ENCODE data around the gene SREBF2. TPM values are rescaled to one million over a fixed set of nuclear protein-coding genes. Genes with fewer than 3 reads are reported as not detected.

SREBF2 gene
- total and polyA plus RNA-seq, 9 of the 15 experiments (the other 6 are each of a cell fraction or from before 2014, with no cell fraction given): 1.1 to 84.2 (median 26.9) TPM

DNA sequence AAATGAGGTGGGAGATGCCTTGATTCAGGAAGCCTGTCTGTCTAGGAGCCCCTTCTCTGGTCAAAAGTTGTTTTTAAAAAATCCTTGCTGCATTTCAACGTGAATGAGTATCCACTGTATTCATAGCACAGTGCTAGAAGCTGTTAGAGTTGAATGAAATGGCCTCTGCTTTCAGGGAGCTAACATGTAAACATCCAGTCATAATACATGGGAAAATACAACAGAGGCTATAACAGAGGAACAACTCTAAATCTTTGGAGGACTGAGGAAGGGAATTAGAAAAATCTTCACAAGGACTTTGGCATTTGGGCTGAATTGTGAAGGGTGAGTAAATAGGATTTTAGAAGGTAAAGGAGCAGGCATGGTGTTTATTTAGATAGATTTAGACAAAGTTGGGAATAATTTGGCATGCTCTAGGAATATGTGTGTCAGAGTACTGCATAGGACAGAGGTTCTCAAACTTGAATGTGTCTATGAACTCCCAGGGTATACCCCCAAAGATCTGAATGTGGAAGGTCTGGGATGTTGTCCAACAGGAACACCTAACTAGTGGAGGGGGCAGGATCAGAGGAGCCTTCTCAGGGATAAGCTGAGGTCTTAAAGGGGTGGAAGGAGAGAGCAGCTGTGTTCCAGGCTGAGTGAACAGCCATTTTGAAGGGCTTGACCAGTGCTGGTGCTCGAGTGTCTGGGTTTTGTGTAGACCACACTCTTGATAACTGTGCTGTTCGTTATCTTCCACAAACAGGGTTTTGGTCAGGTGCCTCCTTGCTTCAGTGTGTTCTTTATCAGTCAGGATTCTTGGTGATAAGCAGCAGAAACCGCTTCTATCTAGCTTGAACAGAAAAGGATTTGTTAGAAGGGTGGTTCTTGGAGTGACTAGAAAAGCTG lies 12.7 kb downstream of the SREBF2 start (continued):
- no peak for TF ChIP-seq SAFB (IDR thresholded peaks at IDR 0.05; ENCODE audit: borderline replicate concordance, low read depth, low read length)
- TF ChIP-seq KLF16 (IDR thresholded peaks at IDR 0.05): peak; percentile 98
- TF ChIP-seq PURB (CRISPR knock-in tag; IDR thresholded peaks at IDR 0.05; ENCODE audit: low read depth): no peak
- TF ChIP-seq, protein P1, sequence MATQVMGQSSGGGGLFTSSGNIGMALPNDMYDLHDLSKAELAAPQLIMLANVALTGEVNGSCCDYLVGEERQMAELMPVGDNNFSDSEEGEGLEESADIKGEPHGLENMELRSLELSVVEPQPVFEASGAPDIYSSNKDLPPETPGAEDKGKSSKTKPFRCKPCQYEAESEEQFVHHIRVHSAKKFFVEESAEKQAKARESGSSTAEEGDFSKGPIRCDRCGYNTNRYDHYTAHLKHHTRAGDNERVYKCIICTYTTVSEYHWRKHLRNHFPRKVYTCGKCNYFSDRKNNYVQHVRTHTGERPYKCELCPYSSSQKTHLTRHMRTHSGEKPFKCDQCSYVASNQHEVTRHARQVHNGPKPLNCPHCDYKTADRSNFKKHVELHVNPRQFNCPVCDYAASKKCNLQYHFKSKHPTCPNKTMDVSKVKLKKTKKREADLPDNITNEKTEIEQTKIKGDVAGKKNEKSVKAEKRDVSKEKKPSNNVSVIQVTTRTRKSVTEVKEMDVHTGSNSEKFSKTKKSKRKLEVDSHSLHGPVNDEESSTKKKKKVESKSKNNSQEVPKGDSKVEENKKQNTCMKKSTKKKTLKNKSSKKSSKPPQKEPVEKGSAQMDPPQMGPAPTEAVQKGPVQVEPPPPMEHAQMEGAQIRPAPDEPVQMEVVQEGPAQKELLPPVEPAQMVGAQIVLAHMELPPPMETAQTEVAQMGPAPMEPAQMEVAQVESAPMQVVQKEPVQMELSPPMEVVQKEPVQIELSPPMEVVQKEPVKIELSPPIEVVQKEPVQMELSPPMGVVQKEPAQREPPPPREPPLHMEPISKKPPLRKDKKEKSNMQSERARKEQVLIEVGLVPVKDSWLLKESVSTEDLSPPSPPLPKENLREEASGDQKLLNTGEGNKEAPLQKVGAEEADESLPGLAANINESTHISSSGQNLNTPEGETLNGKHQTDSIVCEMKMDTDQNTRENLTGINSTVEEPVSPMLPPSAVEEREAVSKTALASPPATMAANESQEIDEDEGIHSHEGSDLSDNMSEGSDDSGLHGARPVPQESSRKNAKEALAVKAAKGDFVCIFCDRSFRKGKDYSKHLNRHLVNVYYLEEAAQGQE (IDR thresholded peaks at IDR 0.05; ENCODE audit: borderline replicate concordance): peak; percentile 97
- TF ChIP-seq, protein P1 (CRISPR knock-in tag; IDR thresholded peaks at IDR 0.05; ENCODE audit: low read depth): no peak
- peak; percentile 90 for TF ChIP-seq NFIC (IDR thresholded peaks at IDR 0.05)
- peak; percentile 69 for TF ChIP-seq RNF2 (IDR thresholded peaks at IDR 0.05)
- peak; percentile 80; the same call in 1 of the 2 replicates for TF ChIP-seq MTA3 (IDR thresholded peaks at IDR 0.05; ENCODE audit: borderline replicate concordance)
- TF ChIP-seq EP300 (IDR thresholded peaks at IDR 0.05; ENCODE audit: low read length): peak; percentile 97
- TF ChIP-seq ZNF140 (CRISPR knock-in tag; IDR thresholded peaks at IDR 0.05): no peak
- TF ChIP-seq POLR2AphosphoS2 (IDR thresholded peaks at IDR 0.05; ENCODE audit: low read length): no peak
- peak; percentile 16 to 47 for TF ChIP-seq NCOA2 (IDR thresholded peaks at IDR 0.05; ENCODE audit: partially characterized antibody in 2 of 2)
- peak; percentile 72; the same call in 1 of the 2 replicates for TF ChIP-seq TOE1 (IDR thresholded peaks at IDR 0.05; ENCODE audit: borderline replicate concordance)
- no peak for TF ChIP-seq TOE1 (CRISPR knock-in tag; IDR thresholded peaks at IDR 0.05; ENCODE audit: borderline replicate concordance, low read depth)
- TF ChIP-seq KLF6 (CRISPR knock-in tag; IDR thresholded peaks at IDR 0.05; ENCODE audit: borderline replicate concordance): no peak
- TF ChIP-seq SMARCE1 (IDR thresholded peaks at IDR 0.05): peak; percentile 97
- TF ChIP-seq TCF3 (CRISPR knock-in tag; IDR thresholded peaks at IDR 0.05): peak; percentile 96
- TF ChIP-seq, protein P2, sequence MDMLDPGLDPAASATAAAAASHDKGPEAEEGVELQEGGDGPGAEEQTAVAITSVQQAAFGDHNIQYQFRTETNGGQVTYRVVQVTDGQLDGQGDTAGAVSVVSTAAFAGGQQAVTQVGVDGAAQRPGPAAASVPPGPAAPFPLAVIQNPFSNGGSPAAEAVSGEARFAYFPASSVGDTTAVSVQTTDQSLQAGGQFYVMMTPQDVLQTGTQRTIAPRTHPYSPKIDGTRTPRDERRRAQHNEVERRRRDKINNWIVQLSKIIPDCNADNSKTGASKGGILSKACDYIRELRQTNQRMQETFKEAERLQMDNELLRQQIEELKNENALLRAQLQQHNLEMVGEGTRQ (CRISPR knock-in tag; IDR thresholded peaks at IDR 0.05): peak; percentile 49
- TF ChIP-seq PHF8 (IDR thresholded peaks at IDR 0.05; ENCODE audit: borderline replicate concordance, low read length): no peak
